Measurements from ENCODE around the gene SBF1.
"Not testable (repeated sequence)": the region's sequence is repeated elsewhere in the genome, so short reads cannot be mapped to it uniquely, and the experiment has no call there.

Gene SBF1

DNA sequence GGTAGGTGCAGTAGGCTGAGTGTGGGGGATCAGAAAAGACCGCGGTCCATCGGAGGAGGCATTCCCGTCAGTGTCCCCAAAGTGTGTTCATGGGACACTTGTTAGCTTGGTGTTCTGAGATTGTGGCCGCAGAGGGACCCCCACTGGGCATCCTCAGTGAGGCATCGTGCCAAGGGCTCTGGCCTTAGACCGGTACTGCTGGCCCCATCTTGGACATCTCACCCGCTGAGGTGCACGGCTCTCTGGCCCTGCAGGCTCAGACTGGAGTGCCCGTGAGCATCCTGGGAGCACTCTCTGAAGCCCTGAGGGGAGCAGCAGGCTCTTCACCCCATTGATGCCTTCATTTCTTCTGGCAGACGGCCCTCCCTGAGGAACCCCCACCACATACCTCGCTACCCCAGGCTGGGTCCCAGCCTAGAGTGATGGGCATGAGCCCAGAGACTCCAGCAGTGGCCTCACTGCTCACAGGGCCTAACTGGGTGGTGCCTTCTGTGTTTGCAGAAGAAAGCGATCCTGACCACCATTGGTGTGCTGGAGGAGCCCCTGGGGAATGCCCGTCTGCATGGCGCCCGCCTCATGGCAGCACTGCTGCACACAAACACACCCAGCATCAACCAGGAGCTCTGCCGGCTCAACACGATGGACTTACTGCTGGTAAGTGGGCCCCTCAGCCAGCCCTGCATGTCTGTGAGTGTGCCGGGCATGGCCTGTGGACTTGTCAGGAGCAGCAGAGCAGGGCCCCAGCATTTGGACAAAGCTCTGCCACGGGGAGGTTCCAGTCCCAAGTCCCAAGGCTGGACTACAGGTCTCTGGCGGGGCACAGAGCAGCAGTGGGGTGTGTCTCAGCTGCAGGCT lies 51.6 kb downstream of the SBF1 start:
- DNase-seq: no peak

DNA sequence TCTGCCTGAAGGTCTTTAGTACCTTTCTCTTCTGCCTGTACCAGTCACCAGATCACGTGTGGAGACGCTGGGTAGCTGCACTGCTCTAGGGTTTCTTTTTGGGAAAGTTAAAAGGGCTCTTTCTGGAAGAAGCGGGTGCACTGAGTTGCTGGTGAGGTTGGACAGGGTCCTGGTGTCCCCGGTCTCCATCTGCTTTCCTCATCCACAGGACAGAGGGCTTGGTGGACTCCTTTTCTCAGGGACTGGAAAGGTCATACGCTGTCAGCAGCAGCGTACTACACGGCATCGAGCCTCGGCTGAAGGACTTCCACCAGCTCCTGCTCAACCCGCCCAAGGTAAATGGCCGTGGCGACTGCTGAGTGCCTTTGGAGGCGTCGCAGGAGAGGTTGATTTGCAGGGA lies 52.8 kb downstream of the SBF1 start:
- no peak for DNase-seq

DNA sequence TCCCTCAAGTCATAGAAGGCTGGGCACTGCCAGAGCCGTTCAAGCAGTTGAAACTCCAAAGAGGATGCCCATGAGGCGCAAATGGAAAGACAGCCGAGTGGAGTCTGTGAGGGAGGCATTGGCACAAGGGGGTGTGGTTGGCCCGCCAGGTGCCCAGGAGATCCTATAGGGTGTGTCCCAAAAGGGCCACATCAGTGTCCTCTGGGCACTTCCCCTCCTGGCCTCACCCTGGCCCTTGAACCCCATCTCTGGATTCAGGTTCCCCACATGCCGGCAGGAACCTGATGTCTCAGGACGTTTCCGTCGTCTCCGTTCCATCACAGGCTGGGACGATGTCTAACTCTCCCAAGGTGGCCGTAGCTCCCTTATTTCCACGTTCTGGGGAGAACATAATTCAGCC lies 54.3 kb downstream of the SBF1 start:
- no peak for DNase-seq

DNA sequence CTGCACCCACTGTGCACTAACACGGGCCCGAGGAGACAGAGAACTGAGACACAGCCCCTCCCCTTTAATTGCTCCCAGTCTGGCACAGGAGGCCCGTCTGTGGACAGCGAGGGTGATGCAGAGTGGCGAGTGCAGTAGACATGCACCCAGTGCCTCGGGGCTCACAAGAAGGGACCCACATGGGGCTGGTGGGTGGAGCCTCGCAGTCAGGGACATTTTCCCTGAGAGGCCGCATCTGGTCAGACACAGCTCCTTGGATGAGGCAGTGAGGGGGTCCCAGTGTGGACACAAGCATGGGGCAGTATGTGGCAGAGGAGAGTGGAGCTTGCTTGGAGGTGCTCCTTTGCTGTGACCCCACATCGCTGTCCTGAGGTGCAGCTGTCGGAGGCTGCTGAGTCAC lies 54.8 kb downstream of the SBF1 start:
- no peak for DNase-seq

DNA sequence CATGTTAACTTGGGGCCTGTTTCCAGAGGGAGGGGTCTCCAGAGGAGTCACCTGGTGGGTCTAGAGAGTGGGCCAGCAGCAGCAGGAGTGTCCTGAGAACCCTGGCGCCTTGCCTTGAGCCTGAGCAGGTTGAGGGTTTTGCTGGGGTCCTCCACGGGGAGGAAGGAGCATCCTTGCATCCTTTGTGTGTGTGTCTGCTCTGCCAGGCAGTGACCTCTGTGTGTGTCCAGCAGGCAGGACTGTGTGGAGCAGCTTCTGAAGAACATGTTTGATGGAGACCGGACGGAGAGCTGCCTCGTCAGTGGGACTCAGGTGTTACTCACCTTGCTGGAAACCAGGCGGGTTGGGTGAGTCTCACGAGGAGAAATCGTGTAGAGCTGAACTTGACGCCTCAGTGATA lies 55.7 kb downstream of the SBF1 start:
- no peak for DNase-seq

DNA sequence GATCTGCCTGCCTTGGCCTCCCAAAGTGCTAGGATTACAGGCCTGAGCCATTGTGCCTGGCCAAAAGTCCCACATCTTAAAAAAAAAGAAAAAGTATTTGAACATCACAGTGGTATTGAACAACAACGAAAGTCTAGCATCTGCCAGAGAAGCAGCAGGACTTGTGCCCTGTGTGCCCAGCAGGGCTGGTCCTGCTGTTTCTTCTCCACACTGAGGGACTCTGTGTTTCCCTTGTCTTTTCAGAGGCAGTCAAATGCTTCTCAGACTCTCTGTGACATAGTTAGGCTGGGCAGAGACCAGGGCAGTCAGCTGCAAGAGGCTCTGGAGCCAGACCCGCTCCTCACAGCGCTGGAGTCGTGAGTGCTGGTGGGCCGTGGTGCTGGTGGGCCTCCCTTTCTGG lies 56.2 kb downstream of the SBF1 start:
- DNase-seq: no peak

DNA sequence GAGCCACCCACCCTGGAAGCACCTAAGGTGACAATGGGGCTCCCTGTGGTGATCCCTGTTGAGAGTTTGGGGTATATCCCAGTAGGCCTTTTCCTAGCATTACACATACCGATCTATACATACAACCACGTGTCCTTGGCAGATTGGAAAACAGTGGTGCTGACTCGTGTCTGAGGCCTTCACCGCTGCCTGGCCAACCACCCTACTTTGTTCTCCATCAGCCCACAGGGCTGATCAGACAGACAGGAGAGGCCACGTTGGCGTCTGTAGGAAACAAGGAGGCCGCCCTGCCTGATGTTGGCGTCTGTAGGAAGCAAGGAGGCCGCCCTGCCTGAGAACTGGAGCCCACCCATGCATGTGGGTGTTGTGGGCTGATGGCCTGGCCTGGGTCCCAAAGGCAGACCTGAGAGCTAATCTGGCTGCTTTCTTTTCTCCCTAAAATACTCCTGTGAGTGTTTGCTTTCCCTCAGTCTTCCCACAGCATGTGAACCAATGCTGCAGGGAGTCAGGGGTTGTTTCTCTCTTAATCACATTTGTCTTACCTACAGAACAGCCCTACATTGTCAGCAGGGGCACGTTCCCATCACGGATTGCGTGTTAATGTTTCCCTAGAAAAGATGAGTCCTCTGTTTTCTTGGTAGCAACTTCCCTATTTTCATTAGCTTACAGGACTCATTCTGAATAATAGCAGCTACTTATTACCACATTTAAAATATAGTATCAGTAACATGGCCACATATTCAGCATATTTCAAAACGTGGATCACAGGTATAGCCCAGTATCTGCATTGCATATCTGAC lies 57.2 kb downstream of the SBF1 start:
- no peak for DNase-seq

DNA sequence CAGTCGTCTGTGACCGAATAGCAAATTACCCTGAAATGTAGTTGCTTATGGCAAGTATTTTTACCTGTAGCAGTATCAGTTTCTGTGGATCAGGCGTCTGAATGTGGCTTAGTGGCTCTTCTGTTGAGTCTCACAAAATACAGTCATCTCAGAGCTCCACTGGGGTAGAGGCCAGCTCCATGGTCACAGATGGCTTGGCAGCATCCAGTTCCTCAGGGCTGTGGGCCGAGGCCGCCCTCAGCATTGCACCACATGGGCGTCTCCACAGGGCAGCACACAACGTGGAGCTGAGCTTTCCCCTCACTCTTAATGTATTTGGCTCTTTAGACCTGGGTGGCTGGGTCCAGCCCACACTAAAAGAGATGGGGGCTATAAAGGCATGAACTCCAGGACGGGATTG lies 57.8 kb downstream of the SBF1 start:
- no peak for DNase-seq

DNA sequence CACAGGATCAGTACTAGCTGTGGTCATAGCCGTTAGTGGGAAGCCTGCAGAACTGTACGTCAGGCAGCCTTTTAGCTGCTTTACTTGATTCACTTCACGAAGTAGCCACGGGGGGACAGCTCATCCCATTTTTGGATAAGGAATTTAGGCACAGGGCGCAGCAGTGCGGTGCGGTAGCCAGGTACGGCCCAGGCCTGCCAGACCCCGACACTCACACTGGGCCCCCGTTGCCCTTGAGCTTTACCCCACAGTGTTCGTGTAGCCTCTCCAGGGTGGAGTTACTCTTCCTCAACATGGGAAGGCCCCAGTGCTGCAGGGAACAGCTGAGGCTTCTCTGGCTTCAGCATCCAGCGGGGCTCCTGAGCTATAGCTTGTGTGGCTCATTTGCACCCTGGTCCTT lies 59.4 kb downstream of the SBF1 start:
- DNase-seq: no peak

DNA sequence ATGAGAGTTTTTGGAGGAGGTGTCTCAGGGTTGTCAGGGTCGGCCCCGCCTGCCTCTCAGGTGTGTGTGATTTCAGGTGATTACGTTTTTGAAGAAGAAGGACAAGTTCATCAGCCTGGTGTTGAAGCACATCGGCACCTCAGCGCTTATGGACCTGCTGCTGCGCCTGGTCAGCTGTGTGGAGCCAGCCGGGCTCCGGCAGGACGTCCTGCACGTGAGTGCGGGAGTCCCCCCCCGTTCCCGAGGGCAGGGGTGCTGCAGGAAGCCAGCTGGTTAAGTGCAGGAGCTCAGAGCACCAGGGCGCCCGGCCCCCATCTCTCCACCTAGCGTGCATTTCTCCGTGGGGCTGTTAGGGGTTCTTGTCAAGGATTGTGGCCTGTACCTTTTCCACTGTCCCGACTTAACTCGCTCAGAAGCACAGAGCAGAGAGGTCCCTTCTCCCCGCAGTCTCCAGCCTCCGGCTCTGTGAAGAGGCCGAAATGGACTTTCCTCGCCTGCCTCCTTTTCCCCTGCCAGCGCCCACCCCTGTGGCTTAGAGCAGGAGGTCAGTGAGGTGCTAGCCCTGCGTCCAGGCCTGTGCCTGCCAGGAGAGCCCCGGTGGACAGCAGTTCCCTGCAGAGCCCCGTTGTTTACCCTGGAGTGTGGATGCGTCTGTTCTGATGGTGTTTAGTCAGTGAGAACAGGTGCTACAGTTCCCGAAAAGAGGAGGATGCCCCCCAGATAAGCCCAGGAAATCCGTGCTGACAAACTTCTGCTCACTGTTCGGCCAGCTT lies 60.2 kb downstream of the SBF1 start:
- no peak for DNase-seq

DNA sequence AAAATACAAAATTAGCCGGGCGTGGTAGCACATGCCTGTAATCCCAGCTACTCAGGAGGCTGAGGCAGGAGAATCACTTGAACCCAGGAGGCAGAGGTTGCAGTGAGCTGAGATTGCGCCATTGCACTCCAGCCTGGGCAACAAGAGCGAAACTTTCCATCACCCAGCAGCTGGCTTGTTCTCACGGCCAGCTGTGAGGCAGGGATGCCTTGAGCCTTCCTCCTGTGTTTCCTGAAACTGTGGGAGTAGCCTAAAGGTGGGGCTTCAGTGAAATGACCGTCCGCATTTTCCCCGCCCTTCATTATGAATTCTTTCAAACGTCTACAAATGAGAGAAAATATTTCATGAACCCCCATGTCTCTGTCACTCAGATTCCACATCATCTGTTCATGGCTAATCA lies 65.9 kb downstream of the SBF1 start:
- not testable (repeated sequence) for DNase-seq

DNA sequence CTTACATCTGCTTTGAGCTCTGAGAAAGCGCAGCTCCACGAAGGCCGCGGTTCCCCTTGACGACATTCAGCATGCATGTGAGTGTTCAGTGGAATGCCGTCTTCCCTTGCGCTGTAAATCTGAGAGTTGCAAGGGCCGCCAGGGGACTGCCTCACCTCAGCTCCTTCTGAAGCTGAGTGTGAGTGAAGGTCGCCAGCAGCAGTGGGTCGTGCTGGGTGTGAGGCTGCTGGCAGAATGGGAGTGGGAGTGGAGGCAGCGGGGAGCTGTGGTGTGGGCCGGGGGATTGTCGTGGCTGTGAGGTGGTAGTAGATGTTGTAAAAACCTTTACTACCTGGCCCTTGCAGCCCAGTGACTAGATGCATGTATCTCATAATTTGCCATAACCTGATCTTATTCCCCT lies 66.5 kb downstream of the SBF1 start:
- no peak for DNase-seq

DNA sequence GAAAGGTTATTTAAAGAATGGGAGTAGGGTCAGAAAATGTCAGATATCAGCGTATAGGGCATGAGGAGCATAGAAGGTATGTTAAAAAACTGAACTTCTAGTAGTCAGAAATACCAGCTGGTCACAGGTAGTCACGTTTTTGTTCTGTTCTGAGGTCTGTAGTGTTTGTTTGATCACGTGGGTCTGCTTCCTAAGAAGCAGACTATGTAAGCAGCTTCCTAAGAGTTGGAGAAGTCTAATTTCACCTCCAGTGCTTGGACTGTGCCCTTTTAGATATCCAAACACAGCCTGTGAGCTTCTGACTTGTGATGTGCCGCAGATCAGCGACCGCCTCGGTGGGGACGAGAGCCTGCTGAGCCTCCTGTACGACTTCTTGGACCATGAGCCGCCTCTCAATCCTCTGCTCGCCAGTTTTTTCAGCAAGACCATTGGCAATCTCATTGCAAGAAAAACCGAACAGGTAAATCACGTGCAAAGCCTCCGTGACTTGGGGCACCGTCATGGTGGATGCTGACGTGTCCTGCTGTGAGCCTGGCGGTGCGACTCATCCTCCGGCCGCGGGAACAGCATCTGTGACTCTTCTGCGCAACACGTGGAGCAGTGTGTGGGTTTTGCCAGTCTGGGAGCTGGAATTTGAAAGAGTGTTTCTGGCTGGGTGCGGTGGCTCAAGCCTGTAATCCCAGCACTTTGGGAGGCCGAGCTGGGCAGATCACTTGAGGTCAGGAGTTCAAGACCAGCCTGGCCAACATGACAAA lies 68.2 kb downstream of the SBF1 start:
- DNase-seq: no peak

DNA sequence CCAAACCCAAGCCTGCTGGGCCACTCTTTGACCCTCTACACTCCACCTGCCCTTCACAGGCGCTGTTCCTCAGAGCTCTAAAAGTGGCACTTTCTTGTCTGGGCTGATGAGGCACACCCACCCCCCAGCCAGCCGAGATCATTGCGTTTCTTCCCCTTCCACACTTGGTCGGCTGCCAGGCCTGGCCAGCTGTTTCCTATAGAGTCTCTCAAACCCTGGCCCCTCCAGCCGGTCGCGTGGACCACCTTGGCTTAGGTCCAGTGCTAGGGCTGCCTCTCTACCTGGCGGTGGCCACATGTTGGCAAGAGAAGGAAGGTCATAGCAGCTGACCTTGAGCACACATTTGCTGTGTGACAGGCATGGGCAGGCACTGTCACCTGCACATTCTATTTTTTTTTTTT lies 71.1 kb downstream of the SBF1 start:
- no peak for DNase-seq

DNA sequence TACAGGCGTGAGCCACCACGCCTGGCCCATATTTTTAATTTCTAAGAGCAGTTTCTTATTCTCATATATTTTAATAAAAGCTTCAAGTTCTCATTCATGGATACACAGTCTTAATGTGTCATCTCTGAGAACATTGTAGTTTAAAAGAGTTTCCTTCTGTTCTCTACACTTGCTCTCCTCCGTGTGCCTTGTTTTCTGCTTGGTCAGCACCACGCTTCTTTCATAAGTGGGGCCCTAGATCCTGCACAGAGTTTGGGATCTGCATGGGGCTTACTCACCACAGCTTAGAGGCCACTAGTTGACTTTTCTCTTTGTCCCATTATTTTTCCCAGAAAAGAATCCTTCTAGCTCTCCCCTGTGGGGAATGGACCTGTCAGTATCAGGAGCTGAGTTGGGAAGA lies 72.9 kb downstream of the SBF1 start:
- DNase-seq: no peak

DNA sequence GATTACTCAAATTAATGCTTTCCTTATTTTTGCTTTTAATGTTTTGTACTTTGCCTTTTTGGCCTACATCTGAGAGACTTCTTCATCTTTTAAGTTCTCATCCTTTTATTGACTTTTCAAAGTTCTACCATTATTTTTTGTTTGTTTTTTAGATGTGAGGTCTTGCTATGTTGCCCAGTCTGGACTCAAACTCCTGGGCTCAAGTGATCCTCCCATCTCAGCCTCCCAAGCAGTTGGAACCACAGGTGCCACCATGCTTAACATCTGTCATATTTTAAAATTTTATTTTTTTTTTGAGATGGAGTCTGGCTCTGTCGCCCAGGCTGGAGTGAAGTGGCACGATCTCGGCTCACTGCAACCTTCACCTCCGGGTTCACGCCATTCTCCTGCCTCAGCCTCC lies 73.9 kb downstream of the SBF1 start:
- no peak for DNase-seq

DNA sequence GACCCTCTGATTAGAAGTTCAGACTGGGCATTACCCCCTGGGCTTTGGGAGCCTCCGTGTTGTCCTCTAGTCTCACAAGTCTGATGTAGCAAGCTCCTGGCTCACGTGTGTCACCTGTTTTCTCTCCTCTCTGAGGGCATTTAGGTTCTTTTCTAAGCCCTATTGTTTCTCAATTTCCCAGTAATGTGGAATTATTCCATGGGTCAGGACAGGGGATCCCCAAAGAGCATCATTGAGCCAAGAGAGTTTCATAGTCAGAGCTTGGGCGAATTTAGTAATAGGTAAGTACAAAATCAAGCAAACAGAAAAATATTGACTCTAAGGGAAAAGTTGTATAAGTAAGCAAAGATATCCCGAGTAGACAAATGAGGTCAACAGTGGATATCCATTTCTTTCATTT lies 74.4 kb downstream of the SBF1 start:
- DNase-seq: no peak

DNA sequence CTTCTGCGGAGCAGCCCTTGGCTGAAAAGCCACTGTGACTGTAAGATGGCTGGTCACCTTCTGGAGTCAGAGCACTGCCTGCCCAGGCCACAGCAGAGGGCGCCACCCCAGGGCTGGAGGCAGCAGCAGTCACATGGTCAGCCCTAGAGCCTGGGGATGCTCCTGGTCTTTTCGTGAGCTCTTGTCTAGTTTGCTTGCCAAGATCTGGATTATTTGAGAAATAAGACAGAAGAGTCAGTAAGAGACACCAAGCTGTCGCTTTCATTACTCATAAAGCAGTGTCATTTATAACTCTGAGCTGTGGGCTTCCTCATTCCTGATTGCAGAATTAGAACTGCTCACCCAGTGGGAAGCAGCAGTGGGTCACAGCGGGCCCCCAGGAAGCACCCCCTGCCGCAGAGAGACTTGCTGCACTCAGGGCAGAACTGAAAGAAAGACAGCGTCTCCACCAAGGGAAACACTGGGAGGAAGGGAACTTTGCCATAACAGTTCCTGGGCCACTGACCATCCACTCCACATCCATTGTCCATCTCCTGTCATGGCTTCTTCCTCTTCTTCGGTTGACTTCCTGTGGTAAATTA lies 75.0 kb downstream of the SBF1 start:
- DNase-seq: no peak

DNA sequence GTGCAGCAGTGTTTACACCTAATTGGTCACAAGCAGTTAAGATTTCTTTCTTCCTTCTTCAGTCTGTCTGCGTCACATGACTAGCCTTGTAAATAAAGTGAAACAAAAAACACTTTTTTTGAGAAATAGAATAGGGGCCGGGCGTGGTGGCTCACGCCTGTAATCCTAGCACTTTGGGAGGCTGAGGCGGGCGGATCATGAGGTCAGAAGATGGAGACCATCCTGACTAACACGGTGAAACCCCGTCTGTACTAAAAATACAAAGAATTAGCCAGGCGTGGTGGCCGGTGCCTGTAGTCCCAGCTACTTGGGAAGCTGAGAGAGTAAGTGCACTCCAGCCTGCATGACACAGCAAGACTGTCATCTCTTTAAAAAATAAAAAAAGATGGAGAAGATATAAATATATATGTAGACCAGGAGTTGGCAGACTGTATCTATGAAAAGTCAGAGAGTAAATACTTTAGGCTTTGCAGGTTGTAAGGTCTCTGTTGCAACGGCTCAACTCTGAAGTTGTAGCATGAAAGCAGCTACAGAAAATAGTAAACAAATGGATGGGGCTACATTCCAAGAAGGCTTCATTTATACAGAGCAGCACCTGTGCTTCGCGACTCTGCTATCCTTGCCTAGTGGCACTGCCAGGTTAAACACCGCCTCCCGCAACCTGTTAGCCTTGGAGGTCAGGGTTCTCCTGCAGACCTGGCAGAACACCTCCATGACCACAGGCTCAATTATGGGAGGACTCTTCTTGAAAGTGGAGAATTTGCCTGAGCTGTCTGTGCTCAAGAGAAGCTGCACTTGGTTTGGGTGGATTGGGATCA lies 75.8 kb downstream of the SBF1 start:
- no peak for DNase-seq

DNA sequence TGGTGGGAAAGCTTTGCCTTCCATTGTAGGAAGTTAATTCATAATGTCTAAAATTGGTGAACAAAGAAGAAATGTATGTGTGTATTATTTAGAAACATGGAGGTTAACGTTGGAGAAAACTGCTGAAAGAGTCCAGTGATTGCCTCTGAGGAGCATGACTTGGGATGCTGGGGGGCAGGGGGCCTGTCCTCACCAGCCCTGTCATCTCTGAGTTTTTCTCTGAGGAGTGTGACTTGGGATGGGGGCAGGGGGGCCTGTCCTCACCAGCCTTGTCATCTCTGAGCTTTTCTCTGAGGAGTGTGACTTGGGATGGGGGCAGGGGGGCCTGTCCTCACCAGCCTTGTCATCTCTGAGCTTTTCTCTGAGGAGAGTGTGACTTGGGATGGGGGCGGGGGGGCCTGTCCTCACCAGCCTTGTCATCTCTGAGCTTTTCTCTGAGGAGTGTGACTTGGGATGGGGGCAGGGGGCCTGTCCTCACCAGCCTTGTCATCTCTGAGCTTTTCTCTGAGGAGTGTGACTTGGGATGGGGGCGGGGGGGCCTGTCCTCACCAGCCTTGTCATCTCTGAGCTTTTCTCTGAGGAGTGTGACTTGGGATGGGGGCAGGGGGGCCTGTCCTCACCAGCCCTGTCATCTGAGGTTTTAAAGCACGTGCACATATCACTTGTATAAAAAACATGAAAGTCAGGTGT lies 77.3 kb downstream of the SBF1 start:
- not testable (repeated sequence) for DNase-seq

All from activated CD4-positive, alpha-beta T cell treated with anti-CD3 and anti-CD28 coated beads for 1 hour (primary cell).